ENCODE results near the gene MAD1L1. TPM values are rescaled to one million over a fixed set of nuclear protein-coding genes. Genes with fewer than 3 reads are reported as not detected.

The MAD1L1 gene
- total RNA-seq, 2 donors from 2014 or later = 59.1 to 61.4 TPM

- WGBS, 2 experiments (ENCODE audit: insufficient coverage in 1 of 2, insufficient read length in 1 of 2) = 92 to 97% methylated on average over 13 to 20 of the region's 20 CpGs
- Mint-ChIP-seq H3K27me3 (ENCODE audit: insufficient read depth) (no peaks in the 10 kb centered on the region), H3K9me3 (no peaks in the 10 kb centered on the region), H3K4me3 (no peak overlapping the region), H3K36me3 (ENCODE audit: low read depth) (peaks cover 48% of the 10 kb centered on the region), H3K4me1 (no peaks in the 10 kb centered on the region), H3K27ac (peak overlapping the region; percentile 21)
- Histone ChIP-seq H3K27ac (ENCODE audit: low read depth, low read length) (no peak overlapping the region), H3K27me3 (ENCODE audit: control insufficient read depth, insufficient read depth, low read length, poor library complexity, severe bottlenecking) (no peaks in the 10 kb centered on the region), H3K36me3 (ENCODE audit: control insufficient read depth, insufficient read depth, low read length) (peaks cover 33% of the 10 kb centered on the region), H3K9ac (ENCODE audit: extremely low read depth, low read length, poor library complexity, severe bottlenecking) (no peak overlapping the region), H3K4me1 (ENCODE audit: control insufficient read depth, insufficient read depth, low read length) (no peaks in the 10 kb centered on the region), H3K4me3 (ENCODE audit: low read length) (no peak overlapping the region), H3K9me3 (ENCODE audit: control insufficient read depth, low read length) (no peaks in the 10 kb centered on the region)
- TF ChIP-seq CTCF (conservative IDR thresholded peaks at IDR 0.05) = no peak
- DNase-seq = no peak
Observed at GRCh38 chr7:2202901-2203765, 29.6 kb downstream of the MAD1L1 start.

- Mint-ChIP-seq H3K27ac (no peak overlapping the region), H3K9me3 (no peaks in the 10 kb centered on the region), H3K4me3 (no peak overlapping the region), H3K27me3 (ENCODE audit: insufficient read depth) (no peaks in the 10 kb centered on the region), H3K36me3 (ENCODE audit: low read depth) (peaks cover 44% of the 10 kb centered on the region), H3K4me1 (peaks cover 3% of the 10 kb centered on the region)
- DNase-seq = no peak
- H3K36me3 ChIP-seq (ENCODE audit: control insufficient read depth, insufficient read depth, low read length) = peaks cover 25% of the 10 kb centered on the region
- no peak overlapping the region for H3K27ac ChIP-seq (ENCODE audit: low read depth, low read length)
- H3K4me3 ChIP-seq (ENCODE audit: low read length) = no peak overlapping the region
- no peaks in the 10 kb centered on the region for H3K9me3 ChIP-seq (ENCODE audit: control insufficient read depth, low read length)
- no peak overlapping the region for H3K9ac ChIP-seq (ENCODE audit: extremely low read depth, low read length, poor library complexity, severe bottlenecking)
- no peaks in the 10 kb centered on the region for H3K4me1 ChIP-seq (ENCODE audit: control insufficient read depth, insufficient read depth, low read length)
- H3K27me3 ChIP-seq (ENCODE audit: control insufficient read depth, insufficient read depth, low read length, poor library complexity, severe bottlenecking) = no peaks in the 10 kb centered on the region
- WGBS, 2 experiments (ENCODE audit: insufficient coverage in 1 of 2, insufficient read length in 1 of 2) = 92 to 99% methylated on average over 11 to 14 of the region's 14 CpGs
- no peak for TF ChIP-seq CTCF (conservative IDR thresholded peaks at IDR 0.05)
Observed at GRCh38 chr7:2202361-2202761, 30.4 kb downstream of the MAD1L1 start.

GRCh38 chr7:2201686-2202360 lies 30.9 kb downstream of the MAD1L1 start:
- WGBS, 2 experiments (ENCODE audit: insufficient coverage in 1 of 2, insufficient read length in 1 of 2) = 88 to 92% methylated on average over 24 to 31 of the region's 31 CpGs
- no peak for TF ChIP-seq CTCF (conservative IDR thresholded peaks at IDR 0.05)
- Mint-ChIP-seq H3K4me1 (peaks cover 8% of the 10 kb centered on the region), H3K27me3 (ENCODE audit: insufficient read depth) (no peaks in the 10 kb centered on the region), H3K27ac (no peak overlapping the region), H3K4me3 (no peak overlapping the region), H3K36me3 (ENCODE audit: low read depth) (peaks cover 45% of the 10 kb centered on the region), H3K9me3 (no peaks in the 10 kb centered on the region)
- no peaks in the 10 kb centered on the region for H3K9me3 ChIP-seq (ENCODE audit: control insufficient read depth, low read length)
- H3K9ac ChIP-seq (ENCODE audit: extremely low read depth, low read length, poor library complexity, severe bottlenecking) = no peak overlapping the region
- peak; percentile 44 for DNase-seq
- no peaks in the 10 kb centered on the region for H3K4me1 ChIP-seq (ENCODE audit: control insufficient read depth, insufficient read depth, low read length)
- H3K27ac ChIP-seq (ENCODE audit: low read depth, low read length) = no peak overlapping the region
- H3K36me3 ChIP-seq (ENCODE audit: control insufficient read depth, insufficient read depth, low read length) = peaks cover 28% of the 10 kb centered on the region
- no peaks in the 10 kb centered on the region for H3K27me3 ChIP-seq (ENCODE audit: control insufficient read depth, insufficient read depth, low read length, poor library complexity, severe bottlenecking)
- H3K4me3 ChIP-seq (ENCODE audit: low read length) = no peak overlapping the region

Measured in endodermal cell (in vitro differentiated cells).